Mesothelial cell of epicardium (in vitro differentiated cells): ENCODE data around the gene LYRM7. TPM values are rescaled to one million over a fixed set of nuclear protein-coding genes. Genes with fewer than 3 reads are reported as not detected.

ENCODE experiments used
- DNase-seq, 2 experiments: peaks; one replicate each; pipeline ENCODE4 v3.0.0; 2021; ENCODE audit warnings: low spot score in 2 of 2; ENCODE audit not compliant: unreplicated experiment in 2 of 2
- H3K27ac Mint-ChIP-seq: 2 replicates; pipeline ENCODE4 v1.8.0; 2021; ENCODE audit warnings: mixed read lengths
- H3K27me3 Mint-ChIP-seq: 2 replicates; pipeline ENCODE4 v1.8.0; 2021; ENCODE audit warnings: low read depth, mixed read lengths
- H3K36me3 Mint-ChIP-seq: 2 replicates; pipeline ENCODE4 v1.8.0; 2021; ENCODE audit warnings: mixed read lengths
- H3K4me1 Mint-ChIP-seq: 2 replicates; pipeline ENCODE4 v1.8.0; 2021; ENCODE audit warnings: mixed read lengths
- H3K4me3 Mint-ChIP-seq: 2 replicates; pipeline ENCODE4 v1.8.0; 2021; ENCODE audit warnings: mild to moderate bottlenecking, moderate library complexity, mixed read lengths
- H3K9me3 Mint-ChIP-seq: 2 replicates; pipeline ENCODE4 v1.8.0; 2021; ENCODE audit warnings: mixed read lengths
- CTCF ChIP-seq: fragments of 200-600 bp; sonication (generic); IDR thresholded peaks from one replicate; pipeline ENCODE4 v1.5.0; 2021; ENCODE audit warnings: antibody characterized with exemption; ENCODE audit not compliant: unreplicated experiment
- total RNA-seq: library from RNA; stranded (reverse); gene quantifications from 3 replicates; pipeline ENCODE4 v1.2.1, GENCODE V29; 2021

LYRM7 gene
- total RNA-seq, 1 donor from 2014 or later: 8.6 TPM

- Mint-ChIP-seq H3K27me3 (no peaks in the 10 kb centered on the region), H3K36me3 (peaks cover 1% of the 10 kb centered on the region), H3K4me1 (no peaks in the 10 kb centered on the region), H3K4me3 (no peak overlapping the region), H3K27ac (no peak overlapping the region), H3K9me3 (no peaks in the 10 kb centered on the region)
- TF ChIP-seq CTCF: no peak
- no peak for DNase-seq
These were observed 27.9 kb downstream of the LYRM7 start for GRCh38 chr5:131198625-131199024.

DNA sequence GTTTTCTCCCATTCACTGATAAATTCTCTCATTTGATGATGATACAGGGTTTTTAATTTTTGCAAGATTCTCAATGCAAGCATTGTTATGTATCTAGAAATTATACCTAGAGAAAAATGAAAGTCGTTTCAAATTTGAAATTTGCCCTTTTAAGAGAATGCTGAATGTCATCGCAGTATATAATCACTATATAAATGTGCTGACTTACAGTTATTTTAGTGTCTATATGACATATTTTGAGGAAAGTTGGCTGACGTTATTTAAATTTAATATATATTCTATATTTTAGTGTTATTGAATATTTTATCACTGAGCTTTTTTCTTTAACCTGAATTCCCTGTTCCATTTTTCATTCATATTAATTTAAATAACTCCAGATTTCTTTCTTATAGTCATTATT lies 29.8 kb downstream of the LYRM7 start:
- Mint-ChIP-seq H3K4me1 (no peaks in the 10 kb centered on the region), H3K36me3 (peaks cover 1% of the 10 kb centered on the region), H3K27ac (no peak overlapping the region), H3K27me3 (no peaks in the 10 kb centered on the region), H3K4me3 (no peak overlapping the region), H3K9me3 (no peaks in the 10 kb centered on the region)
- no peak for DNase-seq
- no peak for TF ChIP-seq CTCF

GRCh38 chr5:131204964-131205363 lies 34.2 kb downstream of the LYRM7 start:
- Mint-ChIP-seq H3K9me3 (no peaks in the 10 kb centered on the region), H3K27me3 (no peaks in the 10 kb centered on the region), H3K36me3 (peaks cover 1% of the 10 kb centered on the region), H3K4me3 (no peak overlapping the region), H3K4me1 (no peaks in the 10 kb centered on the region), H3K27ac (no peak overlapping the region)
- TF ChIP-seq CTCF: no peak
- no peak for DNase-seq

GRCh38 chr5:131206061-131206460 lies 35.3 kb downstream of the LYRM7 start:
- Mint-ChIP-seq H3K27me3 (no peaks in the 10 kb centered on the region), H3K36me3 (peaks cover 1% of the 10 kb centered on the region), H3K27ac (no peak overlapping the region)

DNA sequence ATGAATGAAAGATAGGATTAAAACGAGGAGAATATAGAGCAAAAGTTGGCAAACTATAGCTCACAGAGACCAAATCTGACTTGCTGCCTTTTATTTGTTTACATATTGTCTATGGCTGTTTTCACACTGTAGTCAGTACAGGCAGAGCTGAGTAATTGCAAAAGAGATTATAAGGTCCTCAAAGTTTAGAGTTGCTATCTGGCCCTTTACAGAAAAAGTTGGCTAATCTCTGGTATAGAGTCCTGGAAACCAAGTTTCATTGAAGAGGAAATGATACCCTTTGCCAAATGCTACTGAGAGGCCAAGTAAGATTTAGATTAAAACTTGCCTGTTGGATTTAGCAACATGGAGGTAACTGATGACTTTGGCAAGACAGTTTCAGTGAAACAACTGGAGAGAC lies 36.0 kb downstream of the LYRM7 start:
- Mint-ChIP-seq H3K9me3 (no peaks in the 10 kb centered on the region), H3K36me3 (peaks cover 1% of the 10 kb centered on the region), H3K27ac (no peak overlapping the region), H3K4me1 (no peaks in the 10 kb centered on the region), H3K27me3 (no peaks in the 10 kb centered on the region), H3K4me3 (no peak overlapping the region)
- TF ChIP-seq CTCF: no peak
- DNase-seq: no peak

More at GRCh38 chr5:131206061-131206460, 35.3 kb downstream of the LYRM7 start:
- H3K9me3 Mint-ChIP-seq: no peaks in the 10 kb centered on the region
- no peak for TF ChIP-seq CTCF
- DNase-seq: no peak
- H3K4me3 Mint-ChIP-seq: no peak overlapping the region
- H3K4me1 Mint-ChIP-seq: no peaks in the 10 kb centered on the region

DNA sequence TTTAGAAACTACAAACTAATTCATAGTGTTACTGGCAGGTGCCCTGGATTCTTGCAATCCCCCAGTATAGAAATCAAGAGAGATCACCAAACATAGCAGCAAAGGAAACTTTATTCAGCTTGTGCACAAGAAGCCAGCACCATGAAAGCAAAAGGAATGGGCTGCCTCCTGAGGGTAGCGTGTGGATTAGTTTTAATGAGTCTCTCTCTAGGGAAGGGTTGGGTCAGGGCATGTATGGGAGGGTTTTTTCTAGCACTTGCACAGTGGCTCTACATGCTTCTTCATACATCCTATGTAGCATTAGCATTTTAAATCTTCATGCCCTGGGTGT lies 38.4 kb downstream of the LYRM7 start:
- TF ChIP-seq CTCF: no peak
- Mint-ChIP-seq H3K4me3 (no peak overlapping the region), H3K27ac (no peak overlapping the region), H3K4me1 (no peaks in the 10 kb centered on the region), H3K9me3 (no peaks in the 10 kb centered on the region), H3K27me3 (no peaks in the 10 kb centered on the region), H3K36me3 (no peaks in the 10 kb centered on the region)
- no peak for DNase-seq
